GM23248 (cell line): ENCODE data around the gene CEP131. TPM values are rescaled to one million over a fixed set of nuclear protein-coding genes. Genes with fewer than 3 reads are reported as not detected.
"Not testable (repeated sequence)": the region's sequence is repeated elsewhere in the genome, so short reads cannot be mapped to it uniquely, and the experiment has no call there.

Experiments
- DNase-seq: peaks from one replicate; pipeline ENCODE4 v3.0.0-alpha.2; 2015
- H2AFZ ChIP-seq: fragments of 200-600 bp; sonication (generic); 2 replicates; pipeline ENCODE4 v1.6.1; 2016; ENCODE audit warnings: antibody characterized with exemption
- H3F3A ChIP-seq: fragments of 200-600 bp; sonication (generic); 2 replicates; pipeline ENCODE4 v1.6.1; 2016; ENCODE audit warnings: mild to moderate bottlenecking, antibody characterized with exemption, mixed run types; ENCODE audit not compliant: insufficient read depth
- H3K27ac ChIP-seq: fragments of 200-600 bp; sonication (generic); 2 replicates; pipeline ENCODE4 v1.5.1; 2016; ENCODE audit warnings: mild to moderate bottlenecking
- H3K27me3 ChIP-seq: fragments of 200-600 bp; sonication (generic); replicated peaks from 2 replicates; pipeline ENCODE4 v1.6.1; 2016; ENCODE audit warnings: mild to moderate bottlenecking; ENCODE audit not compliant: insufficient read depth
- H3K36me3 ChIP-seq: fragments of 200-600 bp; sonication (generic); 2 replicates; pipeline ENCODE4 v1.6.1; 2016; ENCODE audit warnings: low read depth, mild to moderate bottlenecking
- H3K4me1 ChIP-seq: fragments of 200-600 bp; sonication (generic); 2 replicates; pipeline ENCODE4 v1.6.1; 2016; ENCODE audit warnings: mild to moderate bottlenecking; ENCODE audit not compliant: insufficient read depth
- H3K4me2 ChIP-seq: fragments of 200-600 bp; sonication (generic); one replicate; pipeline ENCODE4 v1.6.1; 2016; ENCODE audit warnings: mild to moderate bottlenecking; ENCODE audit not compliant: unreplicated experiment
- H3K4me3 ChIP-seq: fragments of 200-600 bp; sonication (generic); 2 replicates; pipeline ENCODE4 v1.5.1; 2016; ENCODE audit warnings: mild to moderate bottlenecking
- H3K79me2 ChIP-seq: fragments of 200-600 bp; sonication (generic); 2 replicates; pipeline ENCODE4 v1.6.1; 2016; ENCODE audit warnings: mild to moderate bottlenecking; ENCODE audit not compliant: insufficient read depth
- H3K9ac ChIP-seq: fragments of 200-600 bp; sonication (generic); 2 replicates; pipeline ENCODE4 v1.6.1; 2016; ENCODE audit warnings: mild to moderate bottlenecking
- H3K9me2 ChIP-seq: fragments of 200-600 bp; sonication (generic); 2 replicates; pipeline ENCODE4 v1.6.1; 2016; ENCODE audit warnings: mixed run types, mild to moderate bottlenecking, moderate library complexity; ENCODE audit not compliant: insufficient read depth
- H3K9me3 ChIP-seq: fragments of 200-600 bp; sonication (generic); one replicate; pipeline ENCODE4 v1.6.1; 2017; ENCODE audit warnings: low read depth
- H4K20me1 ChIP-seq: fragments of 200-600 bp; sonication (generic); 2 replicates; pipeline ENCODE4 v1.6.0; 2016; ENCODE audit not compliant: insufficient read depth
- EZH2 ChIP-seq: fragments of 200-600 bp; sonication (generic); IDR thresholded peaks from 2 replicates; pipeline ENCODE4 v1.6.1; 2018; ENCODE audit warnings: antibody characterized with exemption, mild to moderate bottlenecking; ENCODE audit not compliant: insufficient read depth, poor library complexity, severe bottlenecking
- EZH2phosphoT487 ChIP-seq: fragments of 200-600 bp; sonication (generic); IDR thresholded peaks from 2 replicates; pipeline ENCODE4 v1.6.1; 2018; ENCODE audit warnings: antibody characterized with exemption, moderate library complexity, mild to moderate bottlenecking, low read depth; ENCODE audit not compliant: insufficient read depth
- WGBS, 2 experiments: methylation state at CpG; one replicate each; pipeline ENCODE4 v1.1.6; 2015 to 2017; ENCODE audit warnings: low lambda C conversion rate in 2 of 2, low coverage in 1 of 2; ENCODE audit errors: missing lambda C conversion rate in 2 of 2; 5-methylcytosine and 5-hydroxymethylcytosine counted together
- in situ Hi-C: fragments of 300-500 bp; cut with MboI; formaldehyde crosslinking; loops from 2 replicates; pipeline ENCODE4 v1.15.0; 2020
- polyA plus RNA-seq: library from polyadenylated mRNA; unstranded; fragments of >200 nt; fragmentation: Nextera tagmentation; extraction: Ambion mirVana; gene quantifications from 2 replicates; pipeline ENCODE4 v1.2.1, GENCODE V29; 2016
- total RNA-seq: library from RNA; depleted of rRNA; stranded (reverse); fragments of >200 nt; shearing (Covaris generic); gene quantifications from 2 replicates; pipeline ENCODE4 v1.2.3, GENCODE V29; 2014

The CEP131 gene
- total and polyA plus RNA-seq, 2 experiments from 2014 or later: 5.6 to 8.0 TPM

DNA sequence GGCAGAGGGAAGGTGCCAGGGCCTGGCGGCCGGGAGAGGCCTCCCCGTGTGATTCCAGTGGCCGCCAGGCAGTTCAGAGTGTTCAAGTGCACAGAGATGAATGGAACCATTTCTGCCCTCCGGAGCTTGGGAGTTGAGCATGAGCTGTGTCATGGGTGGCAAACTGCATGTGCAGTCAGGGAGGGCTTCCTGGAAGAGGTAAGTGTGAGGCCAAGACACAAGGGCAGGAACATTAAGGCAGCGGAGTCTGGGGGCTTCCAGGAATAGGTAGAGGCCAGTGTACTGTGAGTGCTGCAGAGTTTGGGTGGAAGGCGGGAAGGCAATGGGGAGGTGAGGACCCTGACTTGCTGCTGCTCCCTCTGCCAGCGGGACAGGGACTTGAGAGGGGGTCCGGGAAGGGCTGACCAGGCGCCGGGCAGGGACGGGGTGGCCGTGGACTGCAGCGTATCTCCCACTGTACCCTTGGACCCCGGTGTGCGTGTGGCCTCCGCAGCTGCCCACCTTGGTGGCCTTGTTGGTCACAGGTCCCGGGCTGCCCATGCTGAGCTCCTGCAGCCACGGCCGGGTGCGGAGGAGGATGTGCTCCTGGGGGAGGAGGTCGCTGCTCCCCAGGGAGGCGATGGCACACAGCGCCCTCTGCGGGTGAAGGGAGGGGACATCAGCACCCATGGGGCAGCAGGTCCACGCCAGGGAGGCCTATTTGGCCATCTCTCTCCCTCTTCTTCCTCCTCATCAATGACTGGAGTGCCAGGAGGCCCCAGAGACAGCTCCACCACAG is 7.5 kb upstream of the CEP131 start:
- Histone ChIP-seq H3K79me2 (no peaks in the 10 kb centered on the region), H3K9ac (no peak overlapping the region), H3K27me3 (no peaks in the 10 kb centered on the region), H4K20me1 (no peaks in the 10 kb centered on the region), H3F3A (no peaks in the 10 kb centered on the region), H3K4me2 (no peak overlapping the region), H3K9me2 (no peaks in the 10 kb centered on the region), H3K27ac (no peak overlapping the region), H3K4me1 (no peaks in the 10 kb centered on the region), H3K9me3 (no peaks in the 10 kb centered on the region), H2AFZ (no peak overlapping the region), H3K4me3 (no peak overlapping the region), H3K36me3 (no peaks in the 10 kb centered on the region)
- DNase-seq: no peak
- in situ Hi-C loops: no loop called here
- 93 to 96% methylated on average over 17 to 25 of the region's 26 CpGs for WGBS, 2 experiments
- no peak for TF ChIP-seq EZH2
- TF ChIP-seq EZH2phosphoT487: no peak

GRCh38 chr17:81229666-81229920 is 6.8 kb upstream of the CEP131 start:
- no peak overlapping the region for H2AFZ ChIP-seq
- H3K27me3 ChIP-seq: no peaks in the 10 kb centered on the region
- no peak overlapping the region for H3K4me2 ChIP-seq
- no peaks in the 10 kb centered on the region for H3K9me3 ChIP-seq
- H3K9me2 ChIP-seq: no peaks in the 10 kb centered on the region
- H3F3A ChIP-seq: no peaks in the 10 kb centered on the region
- no peaks in the 10 kb centered on the region for H3K79me2 ChIP-seq
- 92 to 93% methylated on average over 14 of the region's 14 CpGs for WGBS, 2 experiments
- H4K20me1 ChIP-seq: no peaks in the 10 kb centered on the region
- H3K4me1 ChIP-seq: no peaks in the 10 kb centered on the region
- no peak overlapping the region for H3K4me3 ChIP-seq
- no peaks in the 10 kb centered on the region for H3K36me3 ChIP-seq
- no peak overlapping the region for H3K27ac ChIP-seq
- TF ChIP-seq EZH2 (no peak), EZH2phosphoT487 (no peak)
- DNase-seq: no peak
- in situ Hi-C loops: no loop called here
- H3K9ac ChIP-seq: no peak overlapping the region

DNA sequence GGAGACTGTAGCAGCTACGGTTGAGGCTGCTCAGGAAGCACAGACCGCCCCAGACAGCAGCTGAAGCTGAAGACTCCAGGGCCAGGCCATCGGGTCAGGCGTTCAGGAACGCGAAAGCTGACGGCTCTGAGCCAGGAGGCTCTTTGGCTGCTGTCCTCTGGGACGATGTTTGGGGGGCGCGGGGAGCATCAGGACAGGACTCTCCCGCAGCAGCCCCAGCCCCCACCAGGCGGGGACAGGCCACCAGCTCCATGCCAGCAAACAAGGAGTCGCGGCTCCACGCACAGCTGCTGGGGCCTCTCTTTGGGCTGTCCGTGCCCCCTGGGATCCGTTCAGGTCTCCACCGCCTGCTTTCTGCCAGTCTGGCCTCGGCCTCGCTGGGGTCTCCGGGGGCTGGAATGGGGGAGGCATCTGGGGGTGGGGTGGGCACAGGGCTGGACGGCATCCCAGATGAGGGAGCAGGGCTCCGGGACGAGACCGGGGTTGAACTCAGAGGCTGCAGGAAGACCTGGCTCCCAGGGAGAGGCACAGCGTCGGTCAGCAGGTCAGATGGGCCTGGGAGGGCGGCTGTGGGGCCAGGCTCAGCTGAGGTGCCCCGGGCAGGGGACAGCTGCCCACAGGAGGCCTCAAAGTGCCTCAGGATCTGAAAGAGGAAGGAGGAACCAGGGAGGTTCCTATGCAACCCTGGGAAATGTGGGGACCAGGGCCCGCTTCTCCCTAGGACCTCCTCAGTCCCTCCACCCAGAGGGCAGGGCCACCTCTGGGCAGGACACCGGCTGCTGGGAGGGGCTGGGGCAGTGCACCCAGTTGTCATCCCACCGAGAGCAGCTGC is 6.3 kb upstream of the CEP131 start:
- DNase-seq: no peak
- H3K79me2 ChIP-seq: no peaks in the 10 kb centered on the region
- H3K36me3 ChIP-seq: no peaks in the 10 kb centered on the region
- no peaks in the 10 kb centered on the region for H3K4me1 ChIP-seq
- H3K27ac ChIP-seq: no peak overlapping the region
- no peaks in the 10 kb centered on the region for H3K9me3 ChIP-seq
- 88 to 91% methylated on average over 27 to 32 of the region's 32 CpGs for WGBS, 2 experiments
- H3K4me2 ChIP-seq: no peak overlapping the region
- TF ChIP-seq EZH2phosphoT487: no peak
- TF ChIP-seq EZH2: no peak
- in situ Hi-C loops: no loop called here
- H3K9ac ChIP-seq: no peak overlapping the region
- H2AFZ ChIP-seq: no peak overlapping the region
- no peaks in the 10 kb centered on the region for H3K9me2 ChIP-seq
- no peaks in the 10 kb centered on the region for H3K27me3 ChIP-seq
- no peaks in the 10 kb centered on the region for H3F3A ChIP-seq
- no peaks in the 10 kb centered on the region for H4K20me1 ChIP-seq
- no peak overlapping the region for H3K4me3 ChIP-seq

DNA sequence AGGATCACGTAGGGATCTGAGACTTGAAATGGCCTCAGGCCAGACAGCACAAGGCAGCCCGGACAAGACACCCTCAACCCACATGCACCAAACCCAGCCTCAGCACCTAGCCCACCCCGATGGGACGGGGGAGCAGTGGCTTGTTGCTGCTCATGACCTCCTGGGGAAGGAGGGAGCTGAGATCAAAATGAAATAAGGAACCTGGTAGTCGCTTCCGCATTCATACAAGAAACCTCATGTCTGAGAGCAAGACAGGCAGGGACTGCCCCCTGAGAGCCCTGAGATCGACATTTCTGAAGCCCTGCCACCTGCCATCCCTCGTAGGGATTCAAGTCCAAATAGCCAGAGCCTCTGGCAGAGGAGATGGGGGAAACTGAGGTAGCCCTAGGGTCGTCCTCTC is 5.7 kb upstream of the CEP131 start:
- Histone ChIP-seq H3K79me2 (no peaks in the 10 kb centered on the region), H3K4me1 (no peaks in the 10 kb centered on the region), H2AFZ (no peak overlapping the region), H3F3A (no peaks in the 10 kb centered on the region), H3K4me3 (no peak overlapping the region), H3K9ac (no peak overlapping the region), H3K4me2 (no peak overlapping the region), H3K9me3 (no peaks in the 10 kb centered on the region), H3K27ac (no peak overlapping the region), H3K9me2 (no peaks in the 10 kb centered on the region), H3K36me3 (no peaks in the 10 kb centered on the region), H4K20me1 (no peaks in the 10 kb centered on the region), H3K27me3 (no peaks in the 10 kb centered on the region)
- in situ Hi-C loops: no loop called here
- TF ChIP-seq EZH2: no peak
- TF ChIP-seq EZH2phosphoT487: no peak
- DNase-seq: no peak
- WGBS, 2 experiments: 81 to 82% methylated on average over 9 of the region's 9 CpGs

GRCh38 chr17:81227630-81228029 is 4.9 kb upstream of the CEP131 start:
- WGBS, 2 experiments: 53% methylated on average over 2 of the region's 2 CpGs

More at GRCh38 chr17:81227630-81228029, 4.9 kb upstream of the CEP131 start:
- H3K9me2 ChIP-seq, H3K4me3 ChIP-seq, H3K4me2 ChIP-seq, H3K27me3 ChIP-seq, H3F3A ChIP-seq, H4K20me1 ChIP-seq, H2AFZ ChIP-seq, in situ Hi-C loops, DNase-seq, H3K9me3 ChIP-seq, H3K4me1 ChIP-seq, H3K9ac ChIP-seq, H3K27ac ChIP-seq, H3K36me3 ChIP-seq, H3K79me2 ChIP-seq: not testable (repeated sequence)
